Panc1 (cell line): ENCODE measurements around the gene MTCH1. TPM values are rescaled to one million over a fixed set of nuclear protein-coding genes. Genes with fewer than 3 reads are reported as not detected.
A peak's percentile ranks its signal among the peaks of the same experiment; 100 is the strongest.

Experiments
- ATAC-seq: fragments of 200-7000 bp; cut with Tn5 transposase; 2 replicates; pipeline ENCODE4 v1.9.1; 2020; ENCODE audit warnings: mild to moderate bottlenecking, moderate library complexity
- BruUV-seq: library from RNA; stranded (reverse); fragments of 400-500 nt; replicated peaks from 2 replicates; lab custom pipeline; 2021; lab: Mats Ljungman, UMichigan
- CTCF ChIA-PET: fragments of 300-600 bp; sonication (Branson Sonifier 250); formaldehyde crosslinking; loops from one replicate; lab custom pipeline; 2022; ENCODE audit warnings: antibody characterized with exemption; lab: Charles Lee
- POLR2A ChIA-PET: fragments of 300-600 bp; sonication (Branson Sonifier 250); formaldehyde crosslinking; loops from one replicate; lab custom pipeline; 2022; ENCODE audit warnings: antibody characterized with exemption; lab: Charles Lee
- DNase-seq: peaks from one replicate; pipeline ENCODE4 v3.0.0-alpha.2; 2010; ENCODE audit warnings: low read depth, low spot score
- H3K27ac ChIP-seq: 2 replicates; pipeline ENCODE4 v1.5.1; 2011; ENCODE audit warnings: mild to moderate bottlenecking, low read length, inconsistent platforms
- H3K27me3 ChIP-seq: fragments of 200-500 bp; sonication (Bioruptor generic); 2 replicates; pipeline ENCODE4 v1.6.0; 2014; ENCODE audit warnings: low read length, inconsistent platforms; ENCODE audit not compliant: control insufficient read depth, insufficient read depth
- H3K36me3 ChIP-seq: fragments of 200-500 bp; sonication (Bioruptor generic); 2 replicates; pipeline ENCODE4 v1.5.1; 2014; ENCODE audit warnings: inconsistent platforms, mild to moderate bottlenecking, low read length, moderate library complexity; ENCODE audit not compliant: control insufficient read depth, insufficient read depth
- H3K4me1 ChIP-seq: 2 replicates; pipeline ENCODE4 v1.5.1; 2011; ENCODE audit warnings: inconsistent platforms, mild to moderate bottlenecking, low read length, moderate library complexity; ENCODE audit not compliant: control insufficient read depth, insufficient read depth
- H3K4me3 ChIP-seq, 2 experiments: 2 replicates each; pipeline ENCODE4 v1.5.1; 2011 to 2012; ENCODE audit warnings: low read depth in 2 of 2, low read length in 2 of 2, mild to moderate bottlenecking in 2 of 2, inconsistent platforms in 1 of 2, moderate library complexity in 1 of 2
- H3K9me3 ChIP-seq: fragments of 200-500 bp; sonication (Bioruptor generic); 2 replicates; pipeline ENCODE4 v1.5.1; 2014; ENCODE audit warnings: low read depth, mild to moderate bottlenecking, inconsistent platforms, low read length, moderate library complexity; ENCODE audit not compliant: control insufficient read depth, insufficient read depth
- CTCF ChIP-seq: fragments of 450-650 bp; IDR thresholded peaks from 2 replicates; pipeline ENCODE4 v1.5.1; 2017; ENCODE audit warnings: mild to moderate bottlenecking
- POLR2AphosphoS5 ChIP-seq: IDR thresholded peaks from 2 replicates; pipeline ENCODE4 v1.6.1; 2012; ENCODE audit warnings: mild to moderate bottlenecking, low read depth, low read length, moderate library complexity
- REST ChIP-seq, 2 experiments: IDR thresholded peaks; 2 replicates each; pipeline ENCODE4 v1.6.1; 2011 to 2012; ENCODE audit warnings: low read depth in 2 of 2, control low read depth in 1 of 2, low read length in 1 of 2, mild to moderate bottlenecking in 1 of 2, moderate library complexity in 1 of 2; ENCODE audit not compliant: insufficient read depth in 1 of 2
- SIN3A ChIP-seq: IDR thresholded peaks from 2 replicates; pipeline ENCODE4 v1.6.1; 2012; ENCODE audit warnings: low read depth, mild to moderate bottlenecking, low read length, moderate library complexity, borderline replicate concordance; ENCODE audit not compliant: insufficient read depth
- TCF7L2 ChIP-seq: IDR thresholded peaks from 2 replicates; pipeline ENCODE4 v1.6.1; 2011; ENCODE audit warnings: mild to moderate bottlenecking, low read depth, low read length, inconsistent platforms
- in situ Hi-C: cut with HindIII; loops from 2 replicates; pipeline ENCODE4 v1.10.0; 2016; ENCODE audit warnings: low sequenced_read_pairs, low pct_unique_long_range_greater_than_20kb
- intact Hi-C: fragments of 100-400 bp; cut with micrococcal nuclease; formaldehyde crosslinking; loops from one replicate; pipeline ENCODE4 v1.10.0; 2022; ENCODE audit not compliant: unreplicated experiment
- total RNA-seq: library from RNA; stranded (reverse); gene quantifications from one replicate; pipeline ENCODE4 v1.2.1, GENCODE V29; 2021; ENCODE audit not compliant: unreplicated experiment

The MTCH1 gene
- total RNA-seq, 1 experiment from 2014 or later = 223 TPM

GRCh38 chr6:36926708-36927513 lies 59.1 kb downstream of the MTCH1 start:
- H3K4me3 ChIP-seq = no peak overlapping the region
- DNase-seq (no peak), ATAC-seq (no peak)
- intact Hi-C loops = no loop called here
- H3K36me3 ChIP-seq = no peaks in the 10 kb centered on the region
- H3K4me1 ChIP-seq = no peaks in the 10 kb centered on the region
- no peaks in the 10 kb centered on the region for H3K27me3 ChIP-seq
- CTCF ChIA-PET = no interaction called here
- in situ Hi-C loops = no loop called here
- POLR2A ChIA-PET = no interaction called here
- BruUV-seq = TSS peak; percentile 53
- no peak overlapping the region for H3K27ac ChIP-seq
- H3K9me3 ChIP-seq = no peaks in the 10 kb centered on the region
- TF ChIP-seq TCF7L2 = no peak
- TF ChIP-seq CTCF = no peak
- TF ChIP-seq SIN3A = no peak
- no peak for TF ChIP-seq POLR2AphosphoS5
- no peak for TF ChIP-seq REST (IDR thresholded peaks at IDR 0.05; ENCODE audit: insufficient read depth in 1 of 2, low read depth in 2 of 2, low read length in 1 of 2)

GRCh38 chr6:36925809-36926208 lies 60.2 kb downstream of the MTCH1 start:
- no peaks in the 10 kb centered on the region for H3K36me3 ChIP-seq
- H3K27me3 ChIP-seq = no peaks in the 10 kb centered on the region
- H3K9me3 ChIP-seq = no peaks in the 10 kb centered on the region
- intact Hi-C loops = no loop called here
- POLR2A ChIA-PET = interaction anchor here (0.5 kb wide), 1 partner anchor 60 kb away, joined by 3 read pairs; the partner anchor contains the start of gene MTCH1
- H3K4me1 ChIP-seq = no peaks in the 10 kb centered on the region
- no peak for DNase-seq
- BruUV-seq = no TSS peak
- in situ Hi-C loops = no loop called here
- TF ChIP-seq POLR2AphosphoS5 = no peak
- CTCF ChIA-PET = no interaction called here
- H3K27ac ChIP-seq = no peak overlapping the region
- H3K4me3 ChIP-seq = no peak overlapping the region
- ATAC-seq = no peak

GRCh38 chr6:36924778-36925374 lies 61.1 kb downstream of the MTCH1 start:
- Histone ChIP-seq H3K27ac (no peak overlapping the region), H3K36me3 (no peaks in the 10 kb centered on the region), H3K4me1 (no peaks in the 10 kb centered on the region), H3K4me3 (no peak overlapping the region), H3K27me3 (no peaks in the 10 kb centered on the region), H3K9me3 (no peaks in the 10 kb centered on the region)
- ATAC-seq (no peak), DNase-seq (no peak)
- in situ Hi-C loops (no loop called here), intact Hi-C loops (no loop called here)
- TF ChIP-seq REST (IDR thresholded peaks at IDR 0.05; ENCODE audit: insufficient read depth in 1 of 2, low read depth in 2 of 2, low read length in 1 of 2) = no peak
- no peak for TF ChIP-seq TCF7L2
- TF ChIP-seq SIN3A = no peak
- TF ChIP-seq CTCF = no peak
- no peak for TF ChIP-seq POLR2AphosphoS5
- ChIA-PET POLR2A (no interaction called here), CTCF (no interaction called here)
- BruUV-seq = no TSS peak
